H4 (cell line): ENCODE results near the gene HIVEP1. TPM values are rescaled to one million over a fixed set of nuclear protein-coding genes. Genes with fewer than 3 reads are reported as not detected.

Source experiments
- DNase-seq: peaks from one replicate; pipeline ENCODE4 v3.0.0-alpha.2; 2015; ENCODE audit warnings: low spot score
- total RNA-seq: library from RNA; depleted of rRNA; stranded (reverse); fragments of >200 nt; shearing (Covaris generic); gene quantifications from 2 replicates; pipeline ENCODE4 v1.2.3, GENCODE V29; 2014; rRNA removed

HIVEP1 gene
- 7.2 and 8.6 TPM in 2 replicates for total RNA-seq

GRCh38 chr6:12012038-12012557 is at the start of gene HIVEP1:
Gene HIVEP1, plus strand, starts transcription at chr6:12012312. Its CDS starts 3,317 bp downstream, at chr6:12015629.
- no peak for DNase-seq

DNA sequence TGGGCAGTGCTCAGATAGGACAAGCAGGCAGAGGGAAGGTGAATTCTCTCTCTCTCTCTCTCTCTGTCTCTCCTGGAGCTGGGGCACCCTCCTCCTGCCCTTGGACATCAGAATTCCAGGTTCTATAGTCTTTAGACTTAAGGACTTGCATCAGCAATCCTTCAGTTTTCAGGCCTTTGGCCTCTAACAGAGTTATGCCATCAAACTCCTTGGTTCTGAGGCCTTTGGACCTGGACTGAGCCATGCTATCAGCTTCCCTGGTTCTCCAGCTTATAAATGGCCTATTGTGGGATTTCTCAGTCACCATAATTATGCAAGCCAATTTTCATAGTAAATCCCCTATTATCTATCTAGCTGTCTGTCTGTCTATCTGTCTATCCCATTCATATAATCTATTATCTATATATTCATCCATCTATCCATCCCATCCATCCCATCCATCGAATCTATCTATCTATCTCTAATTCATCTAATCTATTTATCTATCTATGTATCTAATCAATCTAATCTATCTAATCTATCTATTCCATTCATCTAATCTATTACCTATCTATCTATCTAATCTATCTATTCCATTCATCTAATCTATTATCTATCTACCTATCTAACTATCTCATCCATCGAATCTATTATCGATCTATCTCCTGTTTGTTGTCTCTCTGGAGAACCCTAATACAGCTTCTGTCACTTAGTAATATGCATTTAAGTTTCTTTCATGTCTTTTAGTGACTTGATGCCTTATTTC is 48.2 kb upstream of the HIVEP1 start:
- no peak for DNase-seq

DNA sequence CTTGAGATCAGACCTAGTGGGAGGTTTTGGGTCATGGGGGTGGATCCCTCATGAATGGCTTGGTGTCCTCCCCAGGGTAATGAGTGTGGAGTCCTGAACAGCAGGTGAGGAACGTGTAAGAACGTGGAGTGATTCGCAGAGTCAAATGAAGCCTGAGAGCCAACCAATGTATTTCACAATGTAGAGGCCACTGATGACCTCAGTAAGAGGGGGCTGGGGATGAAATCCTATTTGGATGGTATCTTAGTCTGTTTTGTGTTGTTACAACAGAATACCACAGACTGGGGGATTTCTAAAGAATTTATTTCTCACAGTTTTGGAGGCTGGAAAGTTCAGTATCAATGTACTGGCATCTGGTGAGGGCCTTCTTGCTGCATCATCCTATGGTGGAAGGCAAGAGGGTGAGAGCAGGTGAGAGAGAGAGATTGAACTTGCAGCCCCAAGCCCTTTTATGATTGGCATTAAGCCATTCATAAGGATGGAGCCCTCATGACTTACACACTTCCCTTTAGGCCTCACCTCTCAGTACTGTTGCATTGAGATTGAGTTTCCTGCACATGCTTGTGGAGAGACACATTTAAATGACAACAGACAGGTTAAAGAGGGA is 47.3 kb upstream of the HIVEP1 start:
- no peak for DNase-seq

- DNase-seq: no peak
Measured at GRCh38 chr6:11965499-11965898, 46.6 kb upstream of the HIVEP1 start.

DNA sequence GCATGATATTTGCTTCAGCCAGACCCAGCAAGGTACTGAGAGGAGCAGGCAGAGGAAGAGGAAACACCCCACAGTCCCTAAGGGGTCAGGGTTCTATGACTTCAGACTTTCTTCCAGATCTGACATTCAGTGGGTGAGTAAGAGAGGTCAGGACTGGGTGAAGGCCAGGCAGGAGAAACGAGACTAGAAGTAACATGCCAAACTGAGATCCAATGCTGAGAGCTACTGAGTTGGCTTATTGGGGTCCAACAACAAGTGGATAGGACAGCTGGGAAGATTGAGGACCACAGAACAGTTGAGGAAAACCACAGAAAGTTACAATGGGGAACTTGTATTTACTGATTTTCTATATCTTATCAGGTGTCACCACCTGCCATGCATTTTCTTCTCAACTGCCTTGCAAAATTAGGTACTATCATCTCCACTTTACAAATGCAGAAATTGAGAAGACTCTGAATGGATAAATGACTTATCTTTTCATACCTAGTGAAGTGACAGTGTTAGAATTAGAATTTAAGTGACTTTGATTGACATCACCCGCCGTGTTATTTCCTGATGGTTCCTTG is 43.8 kb upstream of the HIVEP1 start:
- DNase-seq: no peak

DNA sequence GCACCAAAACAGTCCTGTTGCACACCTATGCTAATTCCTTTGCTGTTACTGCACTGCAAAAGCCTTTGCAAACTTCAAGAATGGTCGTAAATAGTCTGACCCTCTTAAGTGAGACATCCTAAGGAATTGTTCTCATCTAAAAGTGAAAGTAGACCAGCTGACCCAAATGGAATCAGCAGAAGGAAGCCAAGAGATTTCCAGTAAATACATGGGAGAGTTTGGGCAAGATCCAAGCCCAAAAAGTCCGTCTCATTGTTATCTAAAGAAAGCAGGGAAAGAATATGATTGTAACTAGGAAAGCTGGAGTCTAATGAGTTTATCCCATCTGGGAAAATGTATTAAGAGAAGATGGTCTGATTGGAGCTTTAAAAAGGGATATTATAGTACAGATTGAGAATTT is 43.0 kb upstream of the HIVEP1 start:
- DNase-seq: no peak

DNA sequence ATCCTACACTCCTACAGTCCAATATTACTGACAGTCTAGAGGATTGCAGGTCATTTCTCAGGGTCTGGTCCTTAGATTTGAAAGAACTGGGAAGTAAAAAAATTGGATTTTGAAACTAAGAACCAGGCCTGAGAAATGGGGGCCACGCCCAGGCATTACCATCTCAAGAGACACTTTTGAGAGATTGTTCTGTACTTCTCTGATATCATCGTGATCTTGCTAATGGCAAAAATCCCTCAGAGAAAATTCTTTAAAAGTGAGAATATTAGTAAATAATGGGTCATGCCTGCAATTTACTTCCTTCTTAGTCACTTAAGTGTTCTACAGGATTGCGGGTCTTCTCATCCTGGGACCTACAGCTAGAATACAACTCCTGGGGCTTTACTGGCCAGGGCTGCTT is 42.0 kb upstream of the HIVEP1 start:
- no peak for DNase-seq

DNA sequence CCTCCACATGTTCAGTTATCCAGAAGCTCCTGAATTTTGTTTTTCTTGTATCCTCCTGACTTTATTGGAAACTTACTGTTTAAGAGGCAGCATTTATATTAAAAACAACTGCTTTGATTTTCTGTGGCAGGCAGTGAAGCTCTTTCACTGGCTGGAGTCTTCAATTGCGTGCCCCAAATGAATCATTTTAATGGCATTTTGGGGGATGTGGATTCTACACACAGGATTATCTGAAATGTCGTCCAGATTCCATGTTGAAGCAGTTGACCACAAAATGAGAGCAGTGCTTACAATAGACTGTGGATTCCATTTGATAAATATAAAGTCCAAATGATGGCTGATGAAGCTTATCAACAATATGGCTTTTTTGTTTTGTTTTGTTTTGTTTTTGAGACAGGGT is 41.0 kb upstream of the HIVEP1 start:
- peak; percentile 71 for DNase-seq

DNA sequence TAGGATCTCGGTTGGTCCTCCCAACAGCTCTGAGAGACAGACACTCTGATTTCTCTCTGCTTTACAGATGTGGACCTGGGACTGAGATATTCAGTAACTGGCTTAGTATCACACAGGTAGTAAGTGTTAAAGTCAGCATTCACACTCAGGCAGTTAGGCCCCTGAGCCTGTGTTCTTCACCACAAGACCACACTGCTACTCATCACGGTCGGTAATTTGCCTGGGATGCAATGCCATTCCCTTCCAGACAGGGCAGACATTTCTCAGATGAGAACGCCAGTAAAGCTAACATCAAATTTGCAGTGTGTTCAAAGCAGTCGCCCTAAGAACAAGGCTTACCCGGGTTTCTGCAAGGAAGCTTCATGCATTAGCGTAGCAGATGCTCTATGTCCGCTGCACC is 39.8 kb upstream of the HIVEP1 start:
- DNase-seq: no peak

DNA sequence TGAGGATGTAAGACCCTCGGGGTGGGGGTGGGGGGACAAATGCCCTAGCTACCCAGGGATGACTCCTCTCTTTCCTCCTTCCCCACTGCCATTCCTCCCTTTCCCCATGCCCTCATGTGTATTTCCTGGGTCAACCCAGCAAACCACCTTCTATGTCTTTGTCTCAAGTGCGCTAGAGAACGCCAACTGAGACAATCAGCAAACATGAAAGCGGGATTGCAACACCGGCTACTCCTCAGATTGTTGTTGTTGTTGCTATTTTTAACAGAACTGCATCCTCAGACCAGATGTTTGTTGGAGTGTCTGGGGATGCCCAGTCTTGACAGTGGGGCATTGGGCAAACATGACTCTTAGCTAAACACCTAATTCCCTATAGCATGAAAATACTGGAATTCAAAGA is 39.3 kb upstream of the HIVEP1 start:
- DNase-seq: no peak

DNA sequence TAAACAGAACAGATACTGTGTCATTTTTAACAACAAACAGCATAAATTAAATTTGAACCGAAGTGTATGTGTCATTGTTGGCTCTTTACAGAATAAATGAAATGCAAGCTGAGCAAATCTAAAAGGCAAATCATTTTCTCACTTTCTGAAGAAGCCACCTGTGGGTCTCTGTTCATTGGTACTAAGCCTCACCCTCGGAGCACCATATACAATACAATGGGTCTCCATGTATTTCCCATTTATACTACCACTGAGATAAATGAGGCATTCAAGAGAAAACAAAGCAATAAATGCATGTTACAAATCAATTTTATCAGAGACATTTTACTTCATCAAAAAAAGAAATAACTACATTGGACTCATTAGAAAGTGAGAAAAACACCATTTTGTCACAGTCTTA is 38.9 kb upstream of the HIVEP1 start:
- no peak for DNase-seq

GRCh38 chr6:11974089-11974488 is 38.0 kb upstream of the HIVEP1 start:
- no peak for DNase-seq

- no peak for DNase-seq
Measured at GRCh38 chr6:11975353-11975977, 36.6 kb upstream of the HIVEP1 start.

DNA sequence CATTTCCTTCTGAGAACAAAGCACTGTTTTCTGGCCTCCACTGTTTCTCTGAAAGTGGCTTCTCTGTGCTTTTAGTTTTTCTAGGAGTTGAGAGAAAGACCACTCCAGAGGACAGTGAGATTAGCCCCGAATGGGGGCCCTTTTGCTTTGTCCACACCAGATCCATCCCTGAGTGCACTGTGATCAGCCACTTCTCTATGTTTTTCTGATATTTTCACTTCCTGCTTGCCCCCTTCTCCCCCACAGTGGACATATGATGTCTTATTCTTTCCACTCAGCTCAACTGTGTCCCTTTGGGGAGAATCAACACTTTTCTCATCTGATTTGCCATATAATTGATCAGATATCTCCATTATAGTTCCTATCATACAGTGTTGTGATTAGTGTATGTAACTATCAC is 35.6 kb upstream of the HIVEP1 start:
- DNase-seq: no peak

GRCh38 chr6:11977193-11977592 is 34.9 kb upstream of the HIVEP1 start:
- no peak for DNase-seq

DNA sequence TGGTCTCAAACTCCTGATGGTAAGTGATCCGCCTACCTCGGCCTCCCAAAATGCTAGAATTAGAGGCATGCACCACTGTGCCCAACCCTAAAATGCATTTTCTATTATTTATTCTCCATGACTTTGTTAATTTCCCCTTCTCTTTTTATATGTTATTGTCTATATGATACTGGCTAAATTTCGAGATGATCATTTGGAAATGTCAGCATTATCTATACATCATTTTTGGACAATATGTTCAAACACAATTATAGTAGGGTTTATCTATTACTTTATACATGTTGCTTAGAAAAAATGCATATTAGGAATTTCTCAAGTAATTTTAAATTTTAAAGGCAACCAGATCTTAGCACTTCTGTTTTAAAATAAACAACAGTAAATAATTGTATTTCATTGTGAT is 34.4 kb upstream of the HIVEP1 start:
- no peak for DNase-seq

GRCh38 chr6:11978169-11978987 is 33.7 kb upstream of the HIVEP1 start:
- no peak for DNase-seq

DNA sequence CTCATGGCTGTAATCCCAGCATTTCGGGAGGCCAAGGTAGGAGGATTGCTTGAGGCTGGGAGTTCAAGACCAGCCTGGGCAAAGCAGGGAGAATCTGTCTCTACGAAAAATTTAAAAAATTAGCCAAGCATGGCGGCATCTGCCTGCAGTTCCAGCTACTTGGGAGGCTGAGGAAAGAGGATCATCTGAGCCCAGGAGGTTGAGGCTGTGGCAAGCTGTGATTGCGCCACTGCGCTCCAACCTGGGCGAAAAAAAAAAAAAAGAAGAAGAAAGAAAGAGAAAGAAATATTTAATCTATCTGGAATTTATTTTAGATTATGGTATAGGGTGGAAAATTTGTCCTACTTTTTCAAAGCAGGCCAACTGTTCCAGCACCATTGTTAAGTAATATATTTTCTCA is 32.2 kb upstream of the HIVEP1 start:
- DNase-seq: no peak

DNA sequence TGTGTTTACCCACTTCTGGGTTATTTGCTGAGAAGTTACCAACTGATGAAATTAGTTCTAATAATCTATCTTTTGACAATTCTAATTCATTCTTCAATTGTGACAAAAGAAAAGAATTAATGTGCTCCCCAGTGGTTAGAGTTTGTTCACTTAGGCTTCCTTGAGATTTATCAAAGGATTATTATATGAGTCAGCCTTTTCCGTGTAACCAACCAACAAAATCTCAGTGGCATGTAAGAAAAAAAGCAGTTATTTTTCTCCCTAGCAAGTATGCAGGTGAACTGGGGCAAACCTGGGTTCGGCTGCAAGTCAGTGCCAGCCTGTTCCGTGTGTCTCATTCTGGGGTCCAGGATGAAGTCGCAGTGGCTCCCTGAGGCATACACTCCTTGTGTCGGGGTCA is 28.8 kb upstream of the HIVEP1 start:
- DNase-seq: no peak

DNA sequence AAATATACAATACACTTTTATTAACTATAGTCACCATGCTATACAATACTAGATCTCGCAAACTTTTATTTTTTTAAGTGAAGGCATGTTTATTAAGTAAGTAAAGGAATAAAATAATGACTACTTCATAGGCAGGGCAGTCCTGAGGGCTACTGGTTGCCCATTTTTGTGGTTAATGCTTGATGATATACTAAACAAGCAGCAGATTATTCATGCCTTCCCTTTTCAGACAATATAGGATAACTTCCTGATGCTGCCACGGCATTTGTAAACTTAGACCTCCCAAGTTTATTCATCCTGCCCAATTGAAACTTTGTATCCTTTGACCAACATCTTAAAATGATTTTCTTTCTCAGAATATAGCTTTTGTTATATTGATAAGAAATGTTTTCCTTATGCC is 24.7 kb upstream of the HIVEP1 start:
- DNase-seq: no peak

- no peak for DNase-seq
Measured at GRCh38 chr6:11989386-11989785, 22.7 kb upstream of the HIVEP1 start.

DNA sequence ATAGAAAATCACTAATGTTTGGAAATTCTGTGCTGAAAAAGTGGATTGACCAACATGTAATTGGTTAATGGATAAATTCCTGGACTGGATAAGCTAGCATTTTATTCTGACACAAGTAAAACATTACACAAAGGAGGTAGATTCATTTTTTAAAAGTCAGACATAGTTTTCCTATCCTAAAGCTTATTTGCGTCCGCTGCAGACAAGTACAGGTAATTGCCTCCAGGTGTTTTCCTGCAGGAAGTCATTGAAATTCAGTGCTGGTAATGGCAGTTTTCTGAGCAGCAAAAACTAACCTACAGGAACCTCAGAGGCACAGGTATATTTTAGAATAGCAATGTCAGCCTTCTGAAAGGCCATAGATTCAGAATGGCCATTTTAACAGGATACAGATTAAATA is 20.0 kb upstream of the HIVEP1 start:
- DNase-seq: no peak
